ENCODE measurements around the gene USPL1. TPM values are rescaled to one million over a fixed set of nuclear protein-coding genes. Genes with fewer than 3 reads are reported as not detected.

The USPL1 gene
- total and polyA plus RNA-seq, 2 donors from 2014 or later = 6.3 to 18.4 TPM

- H3K36me3 ChIP-seq (ENCODE audit: control insufficient read depth in 2 of 3, insufficient read depth in 3 of 3, low read length in 3 of 3) = no peaks in the 10 kb centered on the region
- peaks cover 3 to 14% (median 5%) of the 10 kb centered on the region in 3 donors for H3K4me1 ChIP-seq (ENCODE audit: control insufficient read depth in 2 of 3, insufficient read depth in 2 of 3, low read depth in 1 of 3, low read length in 3 of 3)
- H3K27ac ChIP-seq (ENCODE audit: low read depth in 2 of 2, low read length in 2 of 2) = peak overlapping the region; percentile 100
- intact Hi-C loops (cut with DNase I) = no loop called here
- peak overlapping the region; percentile 64 to 100 (median 99) for H3K9ac ChIP-seq (ENCODE audit: low read length in 3 of 3)
- FAIRE-seq (no peak), DNase-seq (no peak)
- no peaks in the 10 kb centered on the region for H3K9me3 ChIP-seq (ENCODE audit: control insufficient read depth in 2 of 3, insufficient read depth in 1 of 3, low read length in 3 of 3)
- no peak for TF ChIP-seq CTCF (IDR thresholded peaks at IDR 0.05; ENCODE audit: borderline replicate concordance, extremely low read depth, insufficient read depth)
- no peaks in the 10 kb centered on the region for H3K27me3 ChIP-seq (ENCODE audit: control insufficient read depth, insufficient read depth, low read length)
- H3K4me3 ChIP-seq (ENCODE audit: low read length in 3 of 3) = peak overlapping the region; percentile 67 to 93 (median 92)
Measured at GRCh38 chr13:30615481-30615865, 2.2 kb upstream of the USPL1 start.

- Histone ChIP-seq H3K9ac (ENCODE audit: low read length in 3 of 3) (peak overlapping the region; percentile 64 to 100 (median 99)), H3K4me3 (ENCODE audit: low read length in 3 of 3) (peak overlapping the region; percentile 67 to 93 (median 92)), H3K36me3 (ENCODE audit: control insufficient read depth in 2 of 3, insufficient read depth in 3 of 3, low read length in 3 of 3) (no peaks in the 10 kb centered on the region), H3K9me3 (ENCODE audit: control insufficient read depth in 2 of 3, insufficient read depth in 1 of 3, low read length in 3 of 3) (no peaks in the 10 kb centered on the region), H3K27ac (ENCODE audit: low read depth in 2 of 2, low read length in 2 of 2) (peak overlapping the region; percentile 100), H3K27me3 (ENCODE audit: control insufficient read depth, insufficient read depth, low read length) (no peaks in the 10 kb centered on the region), H3K4me1 (ENCODE audit: control insufficient read depth in 2 of 3, insufficient read depth in 2 of 3, low read depth in 1 of 3, low read length in 3 of 3) (peaks cover 3 to 12% (median 5%) of the 10 kb centered on the region in 3 donors)
- no peak for FAIRE-seq
- intact Hi-C loops (cut with DNase I) = no loop called here
- no peak for TF ChIP-seq CTCF (IDR thresholded peaks at IDR 0.05; ENCODE audit: borderline replicate concordance, extremely low read depth, insufficient read depth)
- peak in 2 of 5 donors; percentile 79 to 80 for DNase-seq
Measured at GRCh38 chr13:30615866-30616541, 1.7 kb upstream of the USPL1 start.

- DNase-seq = peak in 3 of 5 donors; percentile 85 to 97 (median 96)
- H3K9ac ChIP-seq (ENCODE audit: low read length in 3 of 3) = peak overlapping the region; percentile 64 to 100 (median 99)
- no peaks in the 10 kb centered on the region for H3K27me3 ChIP-seq (ENCODE audit: control insufficient read depth, insufficient read depth, low read length)
- no peaks in the 10 kb centered on the region for H3K9me3 ChIP-seq (ENCODE audit: control insufficient read depth in 2 of 3, insufficient read depth in 1 of 3, low read length in 3 of 3)
- intact Hi-C loops (cut with DNase I) = no loop called here
- peaks cover 3 to 12% (median 5%) of the 10 kb centered on the region in 3 donors for H3K4me1 ChIP-seq (ENCODE audit: control insufficient read depth in 2 of 3, insufficient read depth in 2 of 3, low read depth in 1 of 3, low read length in 3 of 3)
- no peak for TF ChIP-seq CTCF (IDR thresholded peaks at IDR 0.05; ENCODE audit: borderline replicate concordance, extremely low read depth, insufficient read depth)
- H3K4me3 ChIP-seq (ENCODE audit: low read length in 3 of 3) = peak overlapping the region; percentile 67 to 93 (median 92)
- H3K36me3 ChIP-seq (ENCODE audit: control insufficient read depth in 2 of 3, insufficient read depth in 3 of 3, low read length in 3 of 3) = no peaks in the 10 kb centered on the region
- H3K27ac ChIP-seq (ENCODE audit: low read depth in 2 of 2, low read length in 2 of 2) = peak overlapping the region; percentile 100
- FAIRE-seq = peak; percentile 80
Measured at GRCh38 chr13:30616927-30617314, 799 bp upstream of the USPL1 start.
